GM21390 (cell line): Measurements from ENCODE around the gene GPR176.

Source experiments
- ATAC-seq: cut with Tn5 transposase; IDR thresholded peaks from one replicate; pipeline ENCODE4 v1.9.1; 2021; ENCODE audit not compliant: unreplicated experiment

Gene GPR176

DNA sequence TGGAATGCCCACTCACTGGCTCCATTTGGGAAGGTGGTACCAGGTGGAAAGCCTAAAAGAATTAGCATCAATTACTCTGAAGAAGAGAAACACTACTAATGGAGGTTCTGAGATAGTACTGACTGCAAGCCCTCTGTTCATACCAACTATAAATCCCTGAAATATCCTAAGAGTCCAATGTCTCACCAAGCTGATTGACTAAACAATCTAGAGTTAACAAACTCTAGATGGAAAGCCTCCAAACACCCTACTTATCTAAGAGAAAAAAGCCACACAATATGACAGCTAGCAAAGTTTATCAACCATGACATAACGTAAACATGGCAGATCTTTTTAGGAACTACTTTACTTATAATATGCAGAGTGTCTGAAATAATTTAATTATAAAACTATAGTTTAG is 59.2 kb downstream of the GPR176 start:
- ATAC-seq, result no peak

DNA sequence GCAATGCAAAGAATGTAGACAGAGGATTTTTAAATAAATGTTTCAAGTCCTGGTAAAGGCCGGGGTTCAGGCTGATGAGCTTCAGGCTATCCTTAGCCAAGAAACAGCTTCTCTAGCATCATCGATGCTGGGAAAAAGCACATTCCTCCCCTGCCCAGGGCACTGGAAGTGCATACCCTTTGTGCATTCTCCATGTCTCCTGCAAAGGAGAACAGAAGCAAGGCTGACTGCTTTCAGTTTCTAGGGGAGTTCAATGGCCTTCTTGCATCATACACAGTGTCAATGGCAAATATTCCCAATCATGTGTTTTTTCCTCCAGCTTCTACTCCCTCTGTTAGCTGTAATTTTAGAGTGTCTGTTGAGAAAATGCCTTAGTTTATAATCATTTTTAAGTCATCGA is 59.9 kb downstream of the GPR176 start:
- ATAC-seq, result no peak

DNA sequence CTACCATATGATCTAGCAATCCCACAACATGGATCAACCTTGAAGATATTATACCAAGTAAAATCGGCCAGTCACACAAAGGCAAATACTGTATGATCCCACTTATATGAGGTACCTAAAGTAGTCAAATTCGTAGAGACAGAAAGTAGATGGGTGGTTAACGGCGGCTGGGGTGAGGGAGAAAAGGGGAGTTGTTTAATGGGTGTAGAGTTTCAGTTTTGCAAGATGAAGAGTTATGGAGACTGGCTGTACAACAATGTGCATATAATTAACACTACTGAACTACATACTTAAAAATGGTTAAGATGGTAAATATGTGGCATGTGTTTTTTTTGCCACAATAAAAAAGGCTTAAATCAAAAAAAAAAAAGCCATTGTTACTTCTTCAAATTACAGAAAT is 60.4 kb downstream of the GPR176 start:
- no peak for ATAC-seq

DNA sequence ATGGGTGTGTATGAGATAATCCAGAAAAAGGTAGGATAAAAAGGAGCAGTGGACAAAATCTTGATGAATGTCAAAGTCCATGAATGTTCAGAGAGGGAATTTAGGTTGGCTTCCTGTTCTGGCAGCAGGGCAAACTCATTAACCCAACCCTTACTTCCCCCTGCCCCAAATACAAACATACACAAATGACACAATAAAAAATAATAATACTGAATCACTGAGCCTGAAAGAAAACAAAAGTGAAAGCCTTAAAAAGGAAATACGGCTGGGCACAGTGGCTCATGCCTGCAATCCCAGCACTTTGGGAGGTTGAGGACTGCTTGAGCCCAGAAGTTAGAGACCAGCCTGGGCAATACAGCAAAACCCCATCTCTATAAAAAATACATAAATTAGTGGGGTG is 62.9 kb downstream of the GPR176 start:
- no peak for ATAC-seq

DNA sequence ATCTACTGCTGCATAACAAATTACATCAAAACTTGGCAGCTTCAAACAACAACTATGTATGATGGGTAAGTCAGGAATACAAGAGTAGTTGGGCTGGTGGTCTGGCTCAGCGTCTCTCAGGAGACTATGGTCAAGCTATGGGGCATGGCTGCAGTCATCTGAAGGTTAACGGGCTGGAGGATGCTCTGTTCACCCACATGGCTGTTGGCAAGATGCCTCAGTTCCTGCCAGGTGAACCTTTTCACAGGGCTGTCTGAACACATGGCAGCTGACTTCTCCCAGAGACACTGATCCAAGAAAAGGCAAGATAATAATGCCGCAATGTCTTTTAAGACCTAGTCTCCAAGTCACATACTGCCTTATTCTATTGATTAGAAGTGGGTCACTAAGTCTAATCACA is 63.7 kb downstream of the GPR176 start:
- ATAC-seq, result no peak

DNA sequence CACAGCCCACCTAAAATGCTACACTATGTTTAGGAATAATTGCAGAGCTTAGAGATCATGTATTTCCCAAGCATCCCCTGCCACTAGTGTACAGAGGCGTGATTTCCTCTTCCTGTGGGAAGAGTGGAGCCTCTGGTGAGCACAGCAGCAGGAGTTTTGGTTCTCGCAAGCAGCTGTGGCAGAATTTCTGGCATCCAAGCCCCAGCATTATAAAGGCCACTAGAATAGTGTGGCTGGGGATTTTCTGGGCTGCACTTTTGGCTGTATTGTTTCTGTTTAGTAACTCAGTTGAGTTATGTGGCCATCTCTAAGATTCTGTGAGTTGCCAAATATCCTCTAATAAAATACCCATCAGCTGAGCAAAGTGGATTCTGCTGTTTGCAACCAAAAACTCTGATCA is 64.7 kb downstream of the GPR176 start:
- no peak for ATAC-seq

DNA sequence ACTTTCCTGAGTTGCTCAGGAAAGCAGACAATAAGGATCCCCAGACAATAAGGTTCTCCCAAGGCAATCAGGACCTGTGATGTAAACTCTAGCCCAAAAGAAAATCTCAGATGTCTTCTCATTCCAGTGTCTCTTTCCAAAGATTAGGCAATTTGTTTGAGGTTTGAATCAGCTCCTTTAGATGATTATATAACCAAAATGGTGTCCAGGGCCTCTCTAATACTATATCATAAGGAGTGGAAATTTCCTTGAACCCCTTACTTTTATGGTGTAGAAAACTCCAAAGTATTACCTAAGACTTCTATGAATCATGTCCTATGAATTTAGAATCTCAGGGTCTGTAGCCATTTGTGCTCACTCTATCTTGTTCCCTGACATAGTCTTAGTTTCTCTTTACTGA is 65.9 kb downstream of the GPR176 start:
- no peak for ATAC-seq

DNA sequence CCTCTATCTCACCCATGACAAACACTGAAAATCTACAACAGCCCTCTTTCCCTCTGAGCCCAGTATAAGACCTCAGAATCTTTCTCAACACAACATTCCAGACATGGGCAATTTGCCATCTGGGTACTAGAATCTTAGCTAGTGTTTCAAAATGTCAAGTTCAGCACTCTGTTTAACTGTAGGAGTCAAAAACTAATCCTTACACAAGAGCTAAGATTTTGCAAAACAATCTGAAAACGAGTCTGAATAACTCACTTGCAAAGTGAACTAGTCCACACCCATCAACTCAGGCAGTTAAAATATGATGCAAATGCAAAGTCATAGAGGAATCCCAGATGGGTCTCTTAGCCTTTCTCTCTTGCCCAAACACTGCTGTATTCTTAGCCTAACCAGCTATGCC is 67.8 kb downstream of the GPR176 start:
- no peak for ATAC-seq

DNA sequence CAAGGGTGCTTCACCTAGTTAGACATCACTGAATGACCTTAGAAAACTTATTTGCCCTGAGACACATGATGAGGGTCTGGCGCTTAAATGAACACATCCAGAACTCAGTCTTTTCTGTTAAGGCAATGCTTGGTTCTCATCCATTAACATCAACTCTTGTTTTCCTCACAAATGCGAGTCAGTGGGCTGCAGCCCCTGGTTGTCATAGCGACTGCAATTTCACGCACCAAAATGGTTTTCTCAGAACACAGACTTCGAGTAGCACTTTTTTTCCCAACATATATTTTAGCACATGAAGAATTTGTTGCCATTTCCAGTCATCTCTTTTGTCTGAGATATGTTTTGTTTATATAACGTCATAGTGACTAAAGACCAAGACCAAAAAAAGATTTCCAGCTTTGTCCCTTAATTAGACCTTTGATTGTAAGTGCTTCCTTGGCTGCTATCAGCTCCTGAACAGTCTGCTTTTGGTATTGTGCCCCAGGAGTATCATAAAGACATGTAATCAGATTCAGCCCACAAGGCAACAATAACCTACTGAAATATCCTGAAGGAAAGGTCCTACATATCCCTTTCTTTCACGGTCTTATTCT is 68.5 kb downstream of the GPR176 start:
- ATAC-seq, result no peak

DNA sequence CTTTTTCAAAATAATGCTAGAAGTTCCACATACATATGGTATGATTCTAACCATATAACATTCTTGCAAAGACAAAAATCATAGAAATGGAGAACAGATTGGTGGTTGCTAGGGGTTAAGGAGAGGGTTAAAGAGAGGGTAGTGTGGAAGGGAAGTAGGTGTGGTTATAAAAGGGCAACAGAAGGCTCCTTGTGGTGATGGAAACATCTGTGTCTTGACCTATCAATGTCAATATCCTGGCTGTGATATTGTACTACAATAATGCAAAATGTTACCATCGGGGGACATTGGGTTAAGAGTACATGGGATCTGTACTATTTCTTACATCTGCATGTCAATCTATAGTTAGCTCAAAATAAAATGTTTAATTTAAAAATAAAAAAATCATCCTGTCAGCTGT is 69.6 kb downstream of the GPR176 start:
- ATAC-seq, result no peak

DNA sequence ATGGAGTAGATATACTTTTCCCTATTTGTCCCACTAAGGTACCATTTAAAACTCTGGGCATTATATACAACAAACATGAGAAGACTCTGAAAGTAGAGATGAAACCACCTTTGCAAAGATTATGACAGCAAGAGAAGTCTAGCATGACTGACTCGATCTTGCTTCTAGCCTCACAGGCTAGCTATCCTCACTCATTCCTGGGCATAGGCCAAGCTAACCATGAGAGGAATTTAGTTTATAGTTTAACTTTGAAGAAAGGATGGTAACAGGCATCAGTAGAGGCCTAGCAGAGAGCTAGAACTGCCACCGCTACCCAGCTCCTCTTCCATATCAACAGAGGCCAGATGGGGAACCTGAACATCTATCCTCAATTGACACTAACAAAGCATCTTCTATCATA is 74.0 kb downstream of the GPR176 start:
- no peak for ATAC-seq

DNA sequence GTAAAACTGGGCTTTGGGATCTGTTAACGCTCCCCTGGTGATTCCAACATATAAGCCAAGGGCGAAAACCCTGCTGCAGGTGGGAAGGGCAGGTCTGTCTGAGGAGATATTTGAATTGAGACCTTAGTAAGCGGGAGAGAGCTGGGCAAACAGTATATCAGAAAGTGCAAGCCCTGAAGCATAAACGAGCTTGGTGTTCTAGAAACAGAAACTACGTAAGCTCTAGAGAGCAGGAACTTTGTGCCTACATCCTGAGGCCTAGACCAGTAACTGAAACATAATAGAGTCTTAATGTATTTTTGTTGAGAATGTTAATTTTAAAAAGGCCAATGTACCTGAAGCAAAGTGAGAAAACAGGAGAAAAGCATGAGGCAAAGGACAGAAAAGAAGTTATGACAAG is 74.5 kb downstream of the GPR176 start:
- ATAC-seq, result no peak

DNA sequence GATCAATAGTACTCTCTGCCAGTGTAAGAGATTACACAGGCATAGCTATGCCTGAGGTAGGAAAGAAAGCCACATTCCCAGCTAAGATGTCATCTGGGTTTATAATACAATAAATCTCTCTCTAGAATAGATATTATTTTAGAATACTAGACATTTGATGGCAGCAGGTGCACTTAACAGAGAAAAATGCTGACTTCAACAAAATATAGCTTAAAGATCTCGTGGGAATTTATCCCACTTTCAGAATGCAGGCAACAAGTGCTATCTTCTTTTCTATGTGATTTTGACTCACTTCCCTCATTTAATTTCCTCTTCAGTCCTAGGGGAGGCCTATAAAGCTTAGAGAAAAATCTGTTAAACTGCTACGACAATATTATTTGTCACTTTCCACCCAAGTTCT is 76.5 kb downstream of the GPR176 start:
- ATAC-seq, result no peak

DNA sequence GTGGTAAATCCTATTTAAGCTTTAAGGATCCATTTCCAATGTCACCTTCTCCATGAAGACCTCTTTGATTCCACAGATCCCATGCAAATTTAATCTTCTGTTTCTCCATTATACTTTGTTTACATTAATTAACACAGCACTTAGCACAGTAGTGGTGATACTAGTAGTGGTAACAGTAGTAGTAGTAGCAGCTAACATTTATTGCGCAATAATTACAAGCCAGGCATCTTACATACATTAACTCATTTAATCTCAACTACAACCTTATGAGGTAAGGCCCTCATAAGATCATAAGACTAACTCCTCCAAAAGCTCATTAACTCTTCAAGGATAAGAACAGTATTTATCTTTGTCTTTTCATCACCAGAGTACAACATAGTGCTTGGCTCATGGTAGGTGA is 82.6 kb downstream of the GPR176 start:
- no peak for ATAC-seq

DNA sequence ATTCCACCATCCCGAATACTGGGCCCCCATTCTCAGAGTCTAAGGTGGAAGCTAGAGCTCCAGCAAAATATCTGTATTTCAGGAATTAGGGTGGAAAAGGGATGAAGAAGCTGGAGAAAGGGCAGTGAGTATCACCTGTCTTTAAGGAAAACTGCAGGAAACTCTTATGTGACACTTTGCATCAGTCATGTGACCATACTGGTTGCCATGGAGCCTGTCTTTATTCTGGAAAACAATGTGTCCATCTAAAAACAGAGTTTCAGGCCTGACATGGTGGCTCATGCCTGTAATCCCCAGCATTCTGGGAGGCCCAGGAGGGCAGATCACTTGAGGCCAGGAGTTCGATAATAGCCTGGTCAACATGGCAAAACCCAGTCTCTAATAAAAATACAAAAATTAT is 84.5 kb downstream of the GPR176 start:
- ATAC-seq, result no peak

DNA sequence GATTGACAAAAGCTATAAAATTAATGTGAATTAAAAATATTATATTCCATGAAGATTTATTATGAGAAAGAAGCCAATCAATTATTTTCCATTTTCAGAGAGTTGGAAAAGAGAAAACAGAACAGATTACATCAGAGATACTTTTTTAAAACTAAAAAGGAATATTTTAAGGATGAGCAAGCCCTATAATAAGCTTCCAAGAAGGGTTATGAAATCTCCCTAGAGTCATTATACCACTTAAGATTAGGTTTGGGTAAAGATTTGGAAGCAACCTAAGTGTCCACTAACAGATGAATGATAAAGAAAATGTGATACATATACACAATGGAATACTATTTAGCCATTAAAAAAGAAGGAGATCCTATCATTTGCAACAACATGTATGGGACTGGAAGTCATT is 85.8 kb downstream of the GPR176 start:
- ATAC-seq, result no peak

DNA sequence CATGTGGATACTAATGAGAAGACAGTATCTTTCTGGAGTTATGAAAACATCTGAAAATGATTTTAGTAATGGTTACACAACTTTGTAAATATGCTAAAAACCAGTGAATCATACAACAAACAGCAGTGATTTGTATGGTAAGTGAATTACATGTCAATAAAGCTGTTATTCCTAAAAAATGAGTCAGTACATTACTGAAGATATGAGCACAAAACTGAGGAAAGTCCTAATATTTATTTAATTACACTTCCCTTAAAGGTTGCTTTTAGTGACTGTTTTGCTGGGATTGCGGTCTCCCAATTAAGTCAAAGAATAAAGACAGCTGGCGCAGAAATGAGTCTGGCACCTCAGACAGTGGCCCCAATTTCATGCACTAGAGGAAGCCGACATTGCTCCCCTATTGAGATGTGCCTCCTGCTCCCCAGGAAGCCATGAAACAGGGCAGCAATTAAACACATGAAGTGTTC is 86.5 kb downstream of the GPR176 start:
- no peak for ATAC-seq

DNA sequence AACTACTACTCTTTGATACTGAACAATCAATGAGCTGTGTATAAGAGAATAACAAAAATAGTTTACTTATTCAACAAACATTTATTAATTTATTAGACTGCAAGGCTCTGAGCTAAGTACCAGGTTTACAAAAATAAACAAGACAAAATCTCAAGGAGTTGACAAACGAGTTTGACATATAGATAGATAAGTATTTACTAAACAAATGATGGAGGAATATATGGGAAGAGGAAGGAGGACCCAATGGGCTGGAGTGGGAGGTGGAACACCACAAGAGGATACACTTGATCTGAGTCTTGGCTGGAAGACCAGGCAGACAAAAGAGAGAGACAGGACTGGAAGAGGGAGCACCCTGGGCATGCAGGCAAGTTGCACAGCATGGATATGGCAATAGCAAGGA is 89.9 kb downstream of the GPR176 start:
- ATAC-seq, result no peak

DNA sequence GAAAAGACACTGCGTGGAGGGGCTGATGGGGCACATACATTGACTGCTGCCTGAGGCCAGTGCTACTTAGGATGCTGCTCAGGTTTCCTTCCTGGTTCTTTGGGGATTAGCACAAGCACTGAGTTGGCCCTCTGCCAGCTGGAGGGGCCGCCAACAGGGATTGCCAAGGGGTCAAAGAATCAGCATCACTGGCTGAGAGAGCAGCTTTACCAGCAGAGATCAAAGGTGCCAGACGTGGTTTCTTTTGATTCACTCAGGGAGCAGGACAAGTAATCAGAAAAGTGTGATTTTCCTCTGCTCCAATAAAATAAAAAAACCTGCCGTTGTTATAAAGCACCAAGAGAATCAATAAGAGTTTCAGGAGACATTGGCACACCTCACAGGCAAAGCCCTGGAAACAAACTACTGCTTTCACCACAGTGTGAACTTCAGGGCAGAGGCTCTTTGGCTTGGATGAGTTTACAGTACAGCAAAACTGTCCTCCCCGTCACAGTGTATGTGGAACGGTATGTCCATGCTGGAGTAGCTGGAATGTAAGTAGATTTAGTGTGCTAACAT is 91.6 kb downstream of the GPR176 start:
- no peak for ATAC-seq

DNA sequence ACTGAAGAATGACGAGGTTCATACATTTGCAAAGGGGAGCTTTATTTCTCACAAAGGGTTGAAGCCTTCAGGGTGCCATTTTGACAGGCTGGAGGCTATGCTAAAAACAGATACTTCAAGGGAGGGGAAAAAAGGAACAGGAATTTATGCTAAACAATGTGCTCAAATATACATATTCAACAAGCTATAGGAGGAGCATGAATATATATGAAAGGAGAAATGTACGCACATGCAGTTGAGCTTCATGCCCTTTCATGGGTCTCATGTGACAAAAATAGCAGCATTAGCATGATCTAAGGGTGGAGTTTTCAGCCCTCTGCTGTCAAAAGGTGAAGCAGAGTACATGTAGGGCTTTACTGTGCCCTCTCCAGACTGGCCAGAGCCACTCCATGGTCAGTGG is 93.1 kb downstream of the GPR176 start:
- no peak for ATAC-seq

DNA sequence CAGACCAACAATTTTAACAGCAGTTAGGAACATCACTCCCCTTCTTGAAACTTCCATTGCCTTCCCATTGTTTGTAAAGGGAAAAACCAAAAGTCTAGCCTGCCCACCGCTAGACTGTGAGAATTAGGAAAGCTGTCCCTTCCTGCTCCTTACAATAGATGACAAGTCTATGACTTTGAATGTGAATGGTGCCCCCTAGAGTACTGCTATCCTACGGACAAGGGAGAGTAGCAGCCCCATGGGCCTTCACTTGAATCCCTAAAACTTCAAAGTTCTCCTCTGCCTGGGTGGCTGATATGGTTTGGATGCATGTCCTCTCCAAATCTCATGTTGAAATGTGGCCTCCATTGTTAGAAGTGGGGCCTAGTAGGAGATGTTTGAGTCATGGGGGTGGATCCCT is 96.4 kb downstream of the GPR176 start:
- no peak for ATAC-seq

DNA sequence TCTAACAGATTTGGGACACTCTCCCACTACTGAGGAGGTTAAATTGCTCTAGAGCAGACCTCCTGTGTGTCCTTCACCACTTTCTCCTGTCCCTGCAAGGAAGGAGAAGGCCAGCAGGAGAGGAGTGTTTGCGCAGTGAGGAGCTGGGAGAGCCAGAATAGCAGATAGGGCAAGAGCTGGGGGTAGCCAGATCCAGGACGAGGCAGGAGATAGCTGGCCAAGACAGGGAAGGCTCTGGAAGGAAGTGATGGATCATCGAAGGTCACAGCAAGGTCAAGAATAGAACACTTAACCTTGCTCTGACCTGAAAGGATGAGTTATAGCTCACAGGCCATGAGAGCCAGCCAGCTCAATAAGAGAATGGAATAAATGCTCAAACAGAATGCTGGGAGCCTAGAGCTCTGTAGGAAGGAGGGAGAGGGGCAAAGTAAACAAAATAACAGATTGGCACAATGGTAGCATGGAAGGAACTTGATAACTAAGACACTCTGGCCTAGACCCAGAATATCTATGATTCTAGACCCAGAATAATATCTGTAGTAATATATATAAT is 99.9 kb downstream of the GPR176 start:
- ATAC-seq, result no peak

DNA sequence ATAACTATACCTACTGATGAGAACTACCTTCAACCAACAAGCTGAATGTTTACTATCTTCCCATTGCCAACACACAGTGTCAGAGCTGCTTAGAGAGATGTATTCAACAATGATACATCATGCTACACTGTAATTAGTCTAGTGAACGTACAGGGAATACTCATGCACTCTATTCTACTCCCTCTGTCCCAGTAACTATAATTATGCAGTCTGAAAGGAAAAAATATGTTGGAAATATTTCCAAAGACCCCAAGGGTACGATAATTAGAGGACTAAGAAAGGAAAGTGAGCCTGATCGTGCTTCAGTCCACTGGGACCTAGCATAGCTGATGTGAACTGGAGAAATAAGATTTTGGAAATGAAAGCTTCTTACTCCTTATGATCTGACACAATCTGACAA is 100.5 kb downstream of the GPR176 start:
- ATAC-seq, result no peak
